ENCODE results near the gene MASP1. TPM values are rescaled to one million over a fixed set of nuclear protein-coding genes. Genes with fewer than 3 reads are reported as not detected.

MASP1 gene
- total RNA-seq, 1 experiment from 2014 or later = not detected

DNA sequence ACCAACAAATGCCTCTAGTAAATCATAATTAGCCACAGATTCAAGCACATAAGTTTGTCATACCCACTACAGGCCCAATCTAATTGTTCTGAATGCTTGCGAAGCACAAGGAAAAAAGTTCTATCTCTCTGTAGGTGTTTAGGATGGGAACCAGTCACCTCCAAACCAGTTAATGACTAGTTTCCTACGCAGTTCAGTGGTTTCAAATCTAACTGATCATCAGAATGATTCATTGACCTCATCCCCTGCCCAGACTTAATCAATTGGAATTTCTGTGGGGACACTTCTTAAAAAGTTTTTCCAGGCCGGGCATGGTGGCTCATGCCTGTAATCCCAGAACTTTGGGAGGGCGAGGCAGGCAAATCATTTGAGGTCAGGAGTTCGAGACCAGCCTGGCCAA, 24.3 kb upstream of the MASP1 start:
- no peak for TF ChIP-seq RAD21 (IDR thresholded peaks at IDR 0.05; ENCODE audit: low read depth)
- TF ChIP-seq SP1 (IDR thresholded peaks at IDR 0.05; ENCODE audit: low read depth) = no peak
- TF ChIP-seq JUND (IDR thresholded peaks at IDR 0.05) = no peak
- TF ChIP-seq EZH2phosphoT487 (IDR thresholded peaks at IDR 0.05; ENCODE audit: borderline replicate concordance) = no peak
- TF ChIP-seq EZH2 (IDR thresholded peaks at IDR 0.05) = no peak
- no peak for TF ChIP-seq FOSL1 (IDR thresholded peaks at IDR 0.05; ENCODE audit: low read depth)
- TF ChIP-seq CEBPB (IDR thresholded peaks at IDR 0.05; ENCODE audit: low read depth) = no peak
- no peak for TF ChIP-seq YY1 (IDR thresholded peaks at IDR 0.05; ENCODE audit: extremely low read depth, insufficient replicate concordance, low read depth, low read length)
- TF ChIP-seq ZNF274 (IDR thresholded peaks at IDR 0.05; ENCODE audit: low read depth, low read length) = no peak
- no peak for TF ChIP-seq TCF7L2 (IDR thresholded peaks at IDR 0.05; ENCODE audit: borderline replicate concordance, extremely low read depth, insufficient read depth, insufficient read length)
- TF ChIP-seq, protein P1, sequence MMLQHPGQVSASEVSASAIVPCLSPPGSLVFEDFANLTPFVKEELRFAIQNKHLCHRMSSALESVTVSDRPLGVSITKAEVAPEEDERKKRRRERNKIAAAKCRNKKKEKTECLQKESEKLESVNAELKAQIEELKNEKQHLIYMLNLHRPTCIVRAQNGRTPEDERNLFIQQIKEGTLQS (IDR thresholded peaks at IDR 0.05) = no peak
- no peak for TF ChIP-seq ELF1 (IDR thresholded peaks at IDR 0.05; ENCODE audit: borderline replicate concordance, low read depth)
- no peak for TF ChIP-seq POLR2AphosphoS5 (IDR thresholded peaks at IDR 0.05; ENCODE audit: low read depth, low read length)
- Histone ChIP-seq H4K20me1 (ENCODE audit: insufficient read depth) (no peaks in the 10 kb centered on the region), H3K4me1 (ENCODE audit: control insufficient read depth in 1 of 2, insufficient read depth in 2 of 2, low read length in 2 of 2) (peaks cover 0 to 11% of the 10 kb centered on the region in 2 experiments; a peak in 1 of 4 replicates), H3K79me2 (ENCODE audit: insufficient read depth, low read length) (no peaks in the 10 kb centered on the region), H3K9me3 (ENCODE audit: control insufficient read depth in 1 of 2, insufficient read depth in 1 of 2, low read depth in 1 of 2, low read length in 2 of 2) (no peaks in the 10 kb centered on the region), H2AFZ (ENCODE audit: low read depth, low read length, poor library complexity, severe bottlenecking) (no peak overlapping the region), H3K4me2 (ENCODE audit: low read length) (no peak overlapping the region), H3K4me3 (replicated peaks in 1 of 2; ENCODE audit: low read depth in 1 of 2, low read length in 2 of 2) (no peak overlapping the region), H3K27ac (ENCODE audit: low read depth, low read length) (no peak overlapping the region), H3K27me3 (ENCODE audit: insufficient read depth, low read length) (peaks cover 54% of the 10 kb centered on the region), H3K9me2 (ENCODE audit: insufficient read depth) (no peaks in the 10 kb centered on the region), H3K36me3 (ENCODE audit: control insufficient read depth in 1 of 2, insufficient read depth in 2 of 2, low read length in 2 of 2) (no peaks in the 10 kb centered on the region), H3K9ac (ENCODE audit: low read length) (no peak overlapping the region)
- ChIA-PET RAD21 (ENCODE audit: low non-redundant PET in 1 of 2, low total read pairs in 2 of 2, uncharacterized antibody in 2 of 2, unreplicated experiment in 2 of 2) (no interaction called here), CTCF (interaction anchor here (7.9 kb wide), 1 partner anchor 364 kb away, joined by 472 read pairs; no protein-coding TSS in a partner anchor), POLR2A (no interaction called here)
- no peak for DNase-seq (ENCODE audit: low read depth, low spot score)
- BruUV-seq (replicated peaks) = no TSS peak
- intact Hi-C loops (cut with micrococcal nuclease) = loop anchor here (5.0 to 10.0 kb wide), 2 partner anchors 201 to 469 kb away; no protein-coding TSS in a partner anchor
- ATAC-seq = no peak
